Middle frontal gyrus (tissue), 1 donor: ENCODE measurements around the gene SF3B2.
"Not testable (repeated sequence)": the region's sequence is repeated elsewhere in the genome, so short reads cannot be mapped to it uniquely, and the experiment has no call there.

Experiments used
- DNase-seq: peaks from one replicate; pipeline ENCODE4 v3.0.0-alpha.2; 2015; ENCODE audit warnings: low spot score; ENCODE audit errors: extremely low spot score

The SF3B2 gene

DNA sequence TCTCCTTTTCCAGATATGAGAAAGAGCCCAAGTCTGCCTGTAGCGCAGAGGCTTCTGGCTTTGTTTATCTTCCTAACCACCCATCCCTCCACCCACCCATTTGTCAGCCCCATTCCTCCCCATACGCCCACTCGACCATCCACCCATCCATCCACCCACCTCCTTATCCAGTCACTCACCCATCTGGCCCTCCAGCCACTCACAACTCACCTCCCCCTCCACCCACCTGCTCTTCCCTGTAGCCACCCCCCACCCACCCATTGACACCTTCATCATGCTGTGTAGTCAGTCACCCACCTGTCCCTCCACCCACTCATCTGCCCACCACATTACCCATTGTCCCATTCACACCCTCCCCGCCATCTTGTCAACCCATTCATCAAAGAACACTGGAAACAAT lies 34.8 kb upstream of the SF3B2 start:
- DNase-seq: no peak

DNA sequence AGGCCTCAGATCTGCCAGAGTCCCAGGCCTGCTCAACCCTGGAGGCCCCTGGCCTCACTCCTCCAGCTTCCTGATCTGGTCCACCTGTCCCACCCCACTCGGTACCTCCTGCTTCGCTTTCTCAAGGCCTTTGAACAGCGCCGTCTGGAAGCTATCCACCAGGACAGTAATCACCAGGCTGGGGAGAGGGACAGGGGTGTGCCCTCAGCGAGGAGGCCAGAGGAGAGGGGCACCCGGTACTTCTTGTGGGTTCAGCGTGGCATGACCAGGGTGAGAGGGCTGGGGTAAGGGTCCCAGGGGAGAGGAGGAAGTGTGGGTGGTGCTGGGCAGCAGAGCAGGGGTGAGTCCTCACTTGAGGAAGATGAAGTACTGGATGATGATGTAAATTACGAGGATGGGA lies 32.0 kb upstream of the SF3B2 start:
- no peak for DNase-seq

DNA sequence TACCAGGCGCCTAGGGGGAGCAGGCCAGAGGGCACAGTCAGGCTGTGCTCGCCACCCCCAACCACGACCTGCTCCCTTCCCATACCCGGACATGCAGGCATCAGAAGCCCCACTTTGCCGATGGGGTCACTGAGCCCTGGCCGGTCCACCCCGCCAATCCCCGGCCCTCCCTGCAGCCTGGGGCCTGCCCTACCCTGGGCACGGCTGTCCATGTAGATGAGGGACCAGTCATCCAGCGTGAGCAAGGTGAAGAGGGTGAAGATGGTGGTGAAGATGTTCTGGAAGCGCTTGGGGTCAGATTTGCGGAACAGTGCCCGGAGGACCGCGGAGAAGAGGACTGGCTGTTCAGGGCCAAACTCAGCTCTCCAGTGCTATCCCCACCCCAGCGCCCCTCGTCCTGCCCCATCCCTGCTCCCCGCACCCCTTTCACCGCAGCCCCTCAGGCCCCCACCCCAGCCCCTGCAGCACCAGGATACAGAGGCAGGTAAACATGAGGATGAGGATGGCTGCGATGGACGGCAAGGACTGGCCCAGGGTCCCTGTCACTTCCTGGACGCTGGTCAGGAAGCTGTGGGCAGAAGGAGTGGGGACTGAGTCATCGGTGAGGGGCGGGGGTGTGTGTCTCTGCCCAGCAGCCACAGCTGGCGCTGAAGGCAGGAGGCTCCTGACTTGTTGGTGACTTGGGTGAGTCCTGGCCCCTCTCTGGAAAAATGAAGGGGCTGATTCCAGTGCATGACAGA lies 31.4 kb upstream of the SF3B2 start:
- no peak for DNase-seq

DNA sequence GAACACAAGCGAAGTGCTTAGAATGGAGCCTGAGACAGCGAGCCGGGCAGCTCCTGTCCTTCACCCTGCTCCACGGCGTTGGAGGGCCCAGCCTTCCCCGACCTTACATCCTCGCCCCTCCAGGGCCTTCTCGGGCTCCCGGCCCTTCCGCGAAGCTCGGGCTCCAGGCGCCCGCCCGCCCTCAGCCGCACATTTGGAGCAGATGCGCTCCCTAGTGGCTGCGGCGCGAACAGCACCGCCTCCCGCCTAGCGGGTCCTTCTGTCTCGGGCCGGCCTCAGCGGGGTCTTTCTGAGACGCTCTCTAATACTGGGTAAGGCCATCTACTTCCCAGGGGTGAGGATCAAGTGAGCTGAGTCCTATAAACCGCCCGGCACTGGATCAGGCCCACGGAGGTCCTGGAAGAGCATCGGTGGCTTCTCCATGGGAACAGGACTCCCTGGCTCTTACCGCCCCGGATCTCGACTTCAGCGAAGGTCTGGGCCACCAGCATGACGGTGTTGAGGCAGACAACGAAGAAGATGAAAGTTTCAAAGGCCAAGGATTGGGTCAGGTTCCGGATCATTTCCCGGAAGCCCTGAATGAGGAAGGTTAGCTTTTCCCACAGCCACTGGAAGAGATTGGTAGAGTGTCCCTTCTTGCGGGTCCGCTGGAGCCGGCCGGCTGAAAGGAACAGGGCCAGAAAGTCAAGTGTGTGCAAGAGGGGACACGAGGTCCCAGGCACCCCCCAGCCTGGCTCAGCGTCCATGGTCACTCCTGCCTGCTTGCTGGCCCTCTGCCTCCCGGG lies 29.6 kb upstream of the SF3B2 start:
- DNase-seq: no peak

DNA sequence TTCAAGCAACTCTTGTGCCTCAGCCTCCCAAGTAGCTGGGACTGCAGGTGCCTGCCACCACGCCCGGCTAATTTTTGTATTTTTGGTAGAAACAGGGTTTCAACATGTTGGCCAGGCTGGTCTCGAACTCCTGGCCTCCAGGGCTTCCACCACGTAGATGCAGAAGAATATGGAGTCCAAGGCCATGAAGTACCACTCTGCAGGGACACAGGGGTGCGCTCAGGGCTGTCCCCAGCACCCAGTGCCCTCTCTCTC lies 29.1 kb upstream of the SF3B2 start:
- not testable (repeated sequence) for DNase-seq

DNA sequence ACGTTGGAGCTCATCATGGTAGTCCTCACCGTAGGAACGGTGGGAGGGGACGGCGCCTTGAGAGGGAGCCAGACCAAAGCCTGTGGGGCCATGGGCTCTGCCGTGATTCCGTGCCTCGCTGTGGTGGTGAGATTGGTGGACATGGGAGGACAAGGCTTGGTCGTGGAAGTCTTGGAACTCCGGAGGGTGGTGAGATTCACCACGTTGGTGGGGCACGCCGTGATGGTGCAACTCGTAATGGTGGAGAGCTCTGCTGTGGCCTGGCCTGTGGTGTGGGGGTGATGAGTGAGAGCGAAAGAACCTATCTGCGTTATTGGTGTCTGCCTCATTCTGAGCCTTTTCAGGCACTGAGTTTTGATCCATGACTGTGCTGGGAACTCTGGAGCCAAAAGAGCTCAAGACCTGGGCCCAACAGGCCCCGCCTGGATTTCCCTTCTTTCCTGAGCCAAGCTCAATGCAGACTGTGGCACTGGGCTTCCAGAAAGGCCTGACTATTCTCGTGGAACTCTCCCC lies 26.1 kb upstream of the SF3B2 start, which contains the start of gene CATSPER1:
Gene CATSPER1, minus strand, starts transcription at position 463 of the 513 bp plus-strand sequence. Its CDS starts 100 bp downstream, at position 363.
- DNase-seq: no peak

DNA sequence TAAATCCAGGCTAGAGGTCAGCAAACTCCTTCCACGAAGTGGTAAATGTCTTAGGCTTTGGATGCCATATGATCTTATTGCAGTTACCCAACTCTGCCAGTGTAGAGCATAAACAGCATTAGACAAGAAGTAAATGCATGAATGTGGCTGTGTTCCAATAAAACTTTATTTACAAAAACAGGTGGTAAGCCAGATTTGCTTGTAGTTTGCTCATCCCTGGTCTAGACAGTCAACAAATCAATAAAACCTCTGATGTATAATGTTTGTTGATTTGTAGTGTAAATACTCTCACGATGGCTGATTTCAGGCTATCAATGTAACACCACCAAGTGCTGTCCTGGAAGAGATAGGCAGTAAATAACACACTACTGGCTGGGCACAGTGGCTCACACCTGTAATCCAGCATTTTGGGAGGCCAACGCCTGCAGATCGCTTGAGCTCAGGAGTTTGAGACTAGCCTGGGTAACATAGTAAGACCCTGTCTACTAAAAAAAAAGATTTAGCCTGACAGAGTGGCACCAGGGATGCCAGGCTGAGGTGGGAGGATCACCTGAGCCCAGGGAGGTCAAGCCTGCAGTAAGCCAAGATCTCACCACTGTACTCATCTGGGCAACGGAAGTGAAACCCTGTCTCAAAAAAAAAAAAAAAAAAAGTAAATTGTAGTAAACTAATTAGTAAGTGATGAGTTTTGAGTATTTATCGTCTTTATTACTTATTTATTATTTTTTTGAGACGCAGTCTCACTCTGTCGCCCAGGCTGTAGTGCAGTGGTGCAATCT lies 19.0 kb upstream of the SF3B2 start:
- DNase-seq: no peak

DNA sequence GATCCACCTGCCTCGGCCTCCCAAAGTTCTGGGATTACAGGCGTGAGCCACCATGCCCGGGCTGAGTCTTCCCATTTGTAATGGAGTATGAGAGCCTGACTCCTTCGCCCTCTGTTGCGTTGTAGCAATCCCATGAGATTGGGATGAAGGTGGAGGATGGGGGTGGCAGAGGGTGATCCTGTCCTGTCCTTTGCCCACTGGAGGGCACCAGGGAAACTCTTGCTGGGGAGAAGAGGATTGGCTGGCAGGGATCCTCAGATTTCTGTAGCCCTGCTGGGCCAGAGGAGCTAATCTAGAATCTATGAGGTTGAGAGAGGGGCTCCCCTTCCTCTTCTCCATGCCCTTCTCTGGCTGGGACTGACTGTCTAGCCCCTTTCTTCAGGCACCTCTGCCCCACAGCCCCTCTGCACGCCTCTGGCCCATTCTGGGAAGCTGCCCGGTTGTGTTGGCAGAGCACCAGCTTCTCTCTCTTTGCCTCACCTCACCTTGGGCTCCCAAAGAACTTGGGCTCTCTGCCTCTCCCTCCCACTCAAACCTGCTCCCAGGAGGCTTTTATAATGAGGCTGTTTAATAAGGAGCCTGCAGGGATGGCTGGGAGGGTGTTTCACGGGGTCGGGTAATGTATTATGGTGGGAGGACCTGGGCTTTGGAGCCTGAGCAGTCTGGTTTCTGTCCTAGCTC lies 16.4 kb upstream of the SF3B2 start:
- DNase-seq: no peak

DNA sequence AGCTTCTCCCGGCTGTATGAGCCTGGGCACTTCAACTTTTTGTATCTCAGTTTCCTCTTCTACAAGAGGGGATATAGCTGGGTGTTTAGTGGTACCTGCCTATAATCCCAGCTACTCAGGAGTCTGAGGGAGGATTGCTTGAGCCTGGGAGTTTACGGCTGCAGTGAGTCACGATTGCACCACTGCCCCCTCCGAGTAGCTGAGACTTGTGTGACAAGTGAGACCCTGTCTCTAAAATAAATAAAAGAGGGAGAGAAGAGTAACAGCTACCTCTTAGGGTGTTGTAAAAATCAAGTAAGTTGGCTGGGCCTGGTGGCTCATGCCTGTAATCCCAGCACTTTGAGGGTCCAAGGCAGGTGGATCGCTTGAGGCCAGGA lies 15.8 kb upstream of the SF3B2 start:
- no peak for DNase-seq

DNA sequence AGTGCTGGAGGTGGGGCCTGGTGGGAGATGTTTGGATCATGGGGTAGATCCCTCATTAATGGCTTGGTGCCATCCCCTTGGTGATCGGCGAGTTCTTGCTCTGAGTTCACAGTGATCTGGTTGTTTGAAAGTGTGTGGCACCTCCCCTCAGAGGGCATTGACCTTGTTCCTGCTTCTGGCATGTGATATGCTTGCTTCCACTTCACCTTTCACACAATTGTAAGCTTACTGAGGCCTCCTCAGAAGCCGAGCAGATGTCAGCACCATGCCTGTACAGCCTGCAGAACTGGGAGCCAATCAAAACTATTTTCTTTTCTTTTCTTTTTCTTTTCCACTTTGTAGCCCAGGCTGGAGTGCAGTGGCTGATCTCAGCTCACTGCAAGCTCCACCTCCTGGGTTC lies 14.8 kb upstream of the SF3B2 start:
- DNase-seq: no peak

DNA sequence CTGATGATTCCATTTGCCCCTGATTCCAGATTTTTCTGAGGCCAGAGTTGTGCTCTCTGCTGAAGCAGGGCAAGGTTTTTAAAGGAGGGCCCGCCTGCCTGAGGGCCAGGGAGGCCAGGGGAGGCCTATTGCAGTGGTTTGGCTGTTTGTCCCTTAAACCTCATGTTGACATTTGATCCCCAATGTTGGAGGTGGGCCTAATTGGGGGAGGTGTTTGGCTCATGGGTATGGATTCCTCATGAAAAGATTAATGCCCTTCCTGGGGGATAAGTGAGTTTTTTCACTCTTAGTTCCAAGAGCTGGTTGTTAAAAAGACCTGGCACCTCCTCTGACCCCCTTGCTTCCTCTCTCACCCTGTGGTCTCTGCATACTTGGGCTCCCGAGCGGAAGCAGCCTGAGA lies 12.4 kb upstream of the SF3B2 start:
- DNase-seq: no peak

DNA sequence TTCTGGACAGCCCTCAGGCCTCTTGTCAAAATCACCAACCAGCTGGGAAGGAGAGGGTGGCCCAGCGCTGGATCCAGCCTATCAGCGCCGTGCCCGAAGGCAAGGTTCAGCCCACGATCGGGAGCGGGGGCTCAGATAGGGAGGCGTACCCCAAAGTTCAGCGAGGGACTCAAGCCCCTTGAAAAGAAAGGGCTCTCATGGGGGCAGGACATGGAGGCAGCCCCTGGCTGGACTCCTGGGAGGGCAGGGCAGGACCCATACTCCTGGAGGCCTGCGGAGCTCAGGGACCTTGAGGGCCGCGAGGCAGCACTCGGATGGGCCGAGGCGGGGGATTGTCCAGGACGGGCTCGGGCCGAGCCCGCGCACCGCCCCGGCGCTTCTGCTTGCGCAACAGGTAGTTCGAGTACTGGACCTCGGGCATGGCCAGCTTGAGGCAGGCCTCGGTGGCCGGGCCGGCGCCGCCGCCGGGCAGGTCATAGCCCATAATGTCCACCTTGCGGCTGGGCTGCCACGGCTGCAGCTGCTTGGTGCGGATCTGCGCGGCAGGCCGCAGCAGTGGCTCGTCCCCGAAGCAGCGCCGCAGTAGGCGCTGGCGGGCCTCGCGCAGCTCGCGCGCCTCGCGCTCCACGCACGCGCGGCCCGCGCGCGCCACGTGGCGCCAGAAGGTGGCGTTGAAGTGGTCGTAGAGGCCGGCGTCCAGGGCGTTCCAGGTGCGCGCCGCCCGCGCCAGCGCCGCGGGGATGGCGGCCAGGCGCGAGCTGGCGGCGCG lies 9.8 kb upstream of the SF3B2 start:
- no peak for DNase-seq

DNA sequence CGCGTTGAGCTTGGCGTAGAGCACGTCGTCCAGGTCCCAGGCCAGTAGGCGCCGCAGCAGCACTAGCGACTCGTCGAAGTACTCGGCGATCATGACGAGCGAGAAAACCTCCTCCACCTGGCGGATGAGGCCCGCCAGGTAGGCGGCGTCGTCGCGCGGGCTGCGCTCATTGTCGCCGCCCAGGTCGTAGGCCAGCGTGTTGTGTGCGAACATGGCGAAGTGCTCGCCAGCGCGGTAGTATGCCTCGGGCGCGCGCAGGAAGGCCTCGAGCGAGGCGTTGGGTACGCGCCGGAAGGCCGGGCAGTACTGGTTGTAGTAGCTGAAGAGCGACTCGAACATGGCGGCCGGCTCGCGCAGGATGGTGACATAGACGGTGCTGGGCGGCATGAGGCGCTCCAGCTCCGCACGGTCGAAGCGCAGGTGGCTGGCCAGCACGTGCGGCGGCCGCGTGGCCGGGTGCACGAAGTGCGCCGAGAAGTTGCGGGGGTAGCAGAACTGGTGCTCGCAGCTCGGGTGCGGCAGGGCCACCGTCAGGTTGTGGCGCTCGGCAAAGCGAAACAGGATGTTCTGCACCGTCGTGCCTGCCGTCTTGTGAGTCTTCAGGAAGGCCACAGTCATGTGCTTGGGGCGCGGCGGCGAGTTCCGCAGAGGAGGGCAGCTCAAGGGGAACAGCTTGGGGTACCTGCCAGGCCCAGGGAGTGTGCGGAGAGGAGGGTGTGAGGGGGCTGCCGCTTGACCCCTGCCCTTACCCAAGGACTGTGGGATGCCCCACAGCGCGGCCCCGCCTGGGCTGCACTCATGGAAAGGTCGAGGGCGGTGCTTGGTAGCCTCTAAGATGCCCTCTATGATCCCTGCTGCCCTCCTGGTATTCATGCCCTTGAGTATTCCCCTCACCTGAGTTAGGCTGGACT lies 8.9 kb upstream of the SF3B2 start:
- no peak for DNase-seq

DNA sequence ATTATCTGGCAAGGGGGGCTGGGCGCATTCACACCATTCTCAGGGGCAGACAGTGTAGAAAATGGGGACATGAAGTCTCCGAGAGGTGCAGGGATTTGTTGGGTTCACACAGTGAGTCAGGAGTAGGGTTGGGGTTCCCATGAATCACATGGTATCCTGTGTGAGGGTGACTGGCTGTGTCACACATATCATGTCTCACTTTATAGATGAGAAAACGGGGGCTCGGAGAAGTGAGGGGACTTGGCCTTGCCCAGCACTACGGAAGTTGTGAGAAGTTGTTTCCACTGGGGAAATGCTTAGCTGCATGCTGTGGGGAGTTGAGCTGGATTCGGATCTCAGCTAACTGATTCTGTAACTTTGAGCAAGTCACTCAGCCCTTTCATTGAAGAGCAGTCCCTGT lies 7.4 kb upstream of the SF3B2 start:
- DNase-seq: no peak

DNA sequence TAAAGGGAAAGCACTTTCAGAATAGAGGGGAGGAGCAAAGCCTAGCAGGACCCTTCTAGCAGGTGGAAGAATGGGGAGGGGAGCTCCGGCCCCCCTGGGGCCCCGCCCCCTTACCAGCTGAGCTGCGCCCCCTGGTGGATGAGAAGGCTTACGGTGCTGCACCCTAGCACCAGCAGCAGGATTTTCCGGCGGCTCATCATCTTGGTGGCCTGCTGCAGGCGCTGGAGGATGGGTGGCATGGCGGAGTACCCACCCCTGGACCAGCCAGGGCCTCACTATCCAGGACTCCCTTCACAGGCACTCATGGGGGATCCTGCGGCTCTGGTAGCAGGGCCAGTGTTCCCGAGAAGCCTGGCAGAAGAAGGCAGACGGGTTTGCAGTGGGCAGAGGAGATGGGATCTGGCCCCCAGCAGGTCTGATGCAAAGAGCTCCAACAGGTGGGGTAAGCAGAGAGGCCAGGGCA lies 7.0 kb upstream of the SF3B2 start:
- peak; percentile 62 for DNase-seq

DNA sequence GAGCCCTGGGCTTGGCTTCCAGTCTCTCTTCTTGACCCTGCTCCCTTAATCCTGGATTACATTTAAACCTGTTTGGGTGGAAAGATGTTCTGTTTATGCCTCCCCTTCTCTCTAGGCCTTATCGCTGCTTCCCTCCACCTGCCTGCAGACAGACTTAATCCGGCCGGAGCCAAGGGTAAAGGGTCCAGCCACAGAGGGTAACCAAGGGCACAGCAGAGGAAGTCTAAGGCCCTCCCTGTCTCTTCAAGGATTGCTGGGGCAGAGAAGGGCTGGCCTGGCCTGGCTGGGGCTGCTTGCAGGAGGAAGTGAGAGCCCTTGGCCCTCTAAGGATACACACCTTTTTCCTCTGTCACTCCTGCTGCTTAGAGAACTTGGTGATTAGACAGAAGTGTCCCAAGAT lies 5.3 kb upstream of the SF3B2 start:
- DNase-seq: no peak

DNA sequence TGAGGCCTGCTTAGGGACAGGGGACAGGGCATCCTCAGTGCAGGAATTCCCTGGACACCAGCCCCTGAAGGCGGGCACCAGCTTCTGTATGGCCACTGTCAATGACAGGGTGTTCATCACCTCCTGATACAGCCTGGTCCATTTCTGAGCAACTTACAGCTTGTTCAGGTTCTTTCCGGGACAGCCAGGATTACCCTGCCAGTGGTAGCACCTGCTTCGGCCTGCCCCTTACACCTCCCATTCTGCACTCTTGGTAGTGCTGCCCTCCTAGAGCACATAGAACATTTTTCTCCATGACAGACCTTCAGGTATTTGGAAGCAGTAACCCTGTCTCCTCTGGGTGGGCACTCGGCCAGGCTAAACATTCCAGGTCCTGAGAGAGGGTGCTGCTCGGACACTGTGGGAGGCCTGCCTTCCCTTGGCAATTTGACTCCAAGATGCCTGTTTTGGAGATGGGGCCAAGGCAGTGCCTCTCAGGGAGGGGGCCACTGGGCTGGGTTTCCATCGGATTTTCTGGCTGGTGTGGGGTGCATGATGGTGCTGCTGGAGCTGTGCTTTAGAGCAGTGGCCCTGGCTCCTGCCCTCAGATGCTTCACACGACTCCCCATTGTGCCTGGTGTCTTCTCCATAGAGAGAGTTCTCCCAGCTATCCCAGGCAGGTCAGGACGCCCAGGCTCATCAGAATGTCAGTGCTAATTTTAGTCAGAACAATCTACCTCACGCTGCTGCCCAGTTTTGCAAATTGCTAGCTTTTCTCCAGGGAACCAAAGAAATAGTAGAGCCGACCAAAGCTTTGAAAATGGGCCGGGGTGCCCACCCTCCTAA lies 4.4 kb upstream of the SF3B2 start:
- no peak for DNase-seq

DNA sequence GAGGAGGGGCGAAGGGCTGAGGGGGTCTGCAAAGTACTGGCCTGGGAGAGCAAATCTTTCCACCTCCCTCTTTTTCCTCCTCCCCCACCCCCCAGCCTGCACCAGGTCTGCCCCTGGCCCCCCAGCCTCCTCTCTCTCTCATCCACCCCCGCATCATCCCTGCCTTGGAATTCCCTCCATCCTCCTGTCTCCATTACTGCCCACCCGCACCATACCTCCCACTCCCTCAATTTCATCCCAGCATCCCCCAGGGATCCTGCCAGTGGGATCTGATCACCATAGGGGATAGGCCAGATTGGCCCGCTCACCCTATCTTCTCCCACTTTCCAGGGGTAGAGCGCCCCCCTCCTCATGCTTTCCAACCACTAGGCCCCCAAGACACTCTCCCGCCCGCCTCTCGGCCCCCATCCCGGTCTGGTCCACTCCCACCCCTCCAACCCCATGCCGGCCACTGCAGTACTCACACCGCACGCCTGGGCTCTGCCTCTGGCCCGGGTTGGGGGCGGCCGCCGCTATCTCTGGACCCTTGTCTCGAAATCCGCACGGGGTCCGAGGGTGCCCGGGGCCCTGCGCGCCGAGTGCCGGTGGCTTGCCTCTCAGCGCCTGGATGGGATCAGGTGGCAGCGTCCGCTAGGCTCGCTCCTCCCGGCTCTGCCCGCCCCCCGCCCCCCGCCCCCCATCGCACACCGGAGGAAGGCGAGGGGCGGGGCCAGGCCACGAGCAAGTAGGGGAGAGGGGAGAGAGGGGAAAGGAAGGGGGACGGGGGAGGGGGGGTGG lies 3.4 kb upstream of the SF3B2 start, which contains the start of gene GAL3ST3:
Gene GAL3ST3, minus strand, starts transcription at position 615 of the 777 bp plus-strand sequence. CDS start 3,746 bp downstream, outside the sequence.
- DNase-seq: no peak
